GM23338 (cell line): ENCODE measurements around the gene HELQ. TPM values are rescaled to one million over a fixed set of nuclear protein-coding genes. Genes with fewer than 3 reads are reported as not detected.

Experiments
- ATAC-seq: fragments of 200-7000 bp; cut with Tn5 transposase; 3 replicates; pipeline ENCODE4 v1.9.1; 2020
- DNase-seq: peaks from one replicate; pipeline ENCODE4 v3.0.0-alpha.2; 2015; ENCODE audit warnings: low spot score
- H2AFZ ChIP-seq: fragments of 200-600 bp; sonication (generic); 2 replicates; pipeline ENCODE4 v1.8.0; 2016; ENCODE audit warnings: antibody characterized with exemption, mild to moderate bottlenecking, moderate library complexity
- H3F3A ChIP-seq: fragments of 200-600 bp; sonication (generic); replicated peaks from 2 replicates; pipeline ENCODE4 v1.8.0; 2017; ENCODE audit warnings: antibody characterized with exemption, mixed run types, low read depth
- H3K27ac ChIP-seq: fragments of 200-600 bp; sonication (generic); 2 replicates; pipeline ENCODE4 v1.6.1; 2016; ENCODE audit warnings: low read depth
- H3K27me3 ChIP-seq: fragments of 200-600 bp; sonication (generic); 2 replicates; pipeline ENCODE4 v1.8.0; 2016; ENCODE audit warnings: mild to moderate bottlenecking, mixed run types, moderate library complexity; ENCODE audit not compliant: insufficient read depth
- H3K36me3 ChIP-seq: fragments of 200-600 bp; sonication (generic); 2 replicates; pipeline ENCODE4 v1.8.0; 2016; ENCODE audit warnings: mild to moderate bottlenecking; ENCODE audit not compliant: insufficient read depth
- H3K4me1 ChIP-seq: fragments of 200-600 bp; sonication (generic); 2 replicates; pipeline ENCODE4 v1.8.0; 2016; ENCODE audit warnings: mild to moderate bottlenecking, moderate library complexity; ENCODE audit not compliant: insufficient read depth
- H3K4me2 ChIP-seq: fragments of 200-600 bp; sonication (generic); 2 replicates; pipeline ENCODE4 v1.7.1; 2017; ENCODE audit warnings: mixed run types
- H3K4me3 ChIP-seq: fragments of 200-600 bp; sonication (generic); 2 replicates; pipeline ENCODE4 v1.6.1; 2016; ENCODE audit warnings: mixed run types
- H3K79me2 ChIP-seq: fragments of 200-600 bp; sonication (generic); replicated peaks from 2 replicates; pipeline ENCODE4 v1.8.0; 2017; ENCODE audit warnings: mild to moderate bottlenecking; ENCODE audit not compliant: insufficient read depth
- H3K9me2 ChIP-seq: fragments of 200-600 bp; sonication (generic); 2 replicates; pipeline ENCODE4 v1.8.0; 2017; ENCODE audit not compliant: insufficient read depth
- H4K20me1 ChIP-seq: fragments of 200-600 bp; sonication (generic); replicated peaks from 2 replicates; pipeline ENCODE4 v1.8.0; 2017; ENCODE audit warnings: mild to moderate bottlenecking; ENCODE audit not compliant: insufficient read depth
- H3K27ac Mint-ChIP-seq: 2 replicates; pipeline ENCODE4 v1.8.0; 2020; ENCODE audit warnings: inconsistent platforms, mild to moderate bottlenecking, moderate library complexity, mixed read lengths
- H3K27me3 Mint-ChIP-seq: 3 replicates; pipeline ENCODE4 v1.8.0; 2022; ENCODE audit warnings: low read depth, mild to moderate bottlenecking, moderate library complexity, mixed read lengths, inconsistent platforms; ENCODE audit not compliant: insufficient read depth, poor library complexity
- H3K36me3 Mint-ChIP-seq: 3 replicates; pipeline ENCODE4 v1.8.0; 2021; ENCODE audit warnings: low read depth, mild to moderate bottlenecking, inconsistent platforms, moderate library complexity, mixed read lengths
- H3K4me1 Mint-ChIP-seq: 3 replicates; pipeline ENCODE4 v1.8.0; 2020; ENCODE audit warnings: mild to moderate bottlenecking, inconsistent platforms, mixed read lengths
- H3K4me3 Mint-ChIP-seq: 3 replicates; pipeline ENCODE4 v1.8.0; 2021; ENCODE audit warnings: moderate library complexity, mild to moderate bottlenecking, inconsistent platforms, mixed read lengths
- H3K9me3 Mint-ChIP-seq: 3 replicates; pipeline ENCODE4 v1.8.0; 2020; ENCODE audit warnings: moderate library complexity, mild to moderate bottlenecking, inconsistent platforms, mixed read lengths
- NANOG ChIP-seq: IDR thresholded peaks from 2 replicates; pipeline ENCODE4 v1.6.1; 2016; ENCODE audit warnings: antibody characterized with exemption, borderline replicate concordance
- POLR2AphosphoS5 ChIP-seq: IDR thresholded peaks from 2 replicates; pipeline ENCODE4 v1.6.1; 2016; ENCODE audit warnings: antibody characterized with exemption, low read depth
- REST ChIP-seq: IDR thresholded peaks from one replicate; pipeline ENCODE4 v1.6.1; 2018; ENCODE audit warnings: antibody characterized with exemption; ENCODE audit not compliant: unreplicated experiment
- STAT1 ChIP-seq: IDR thresholded peaks from one replicate; pipeline ENCODE4 v1.6.1; 2016; ENCODE audit warnings: antibody characterized with exemption; ENCODE audit not compliant: unreplicated experiment
- ZNF331 ChIP-seq: fragments of 250-450 bp; sonication (Bioruptor Pico); IDR thresholded peaks from 2 replicates; pipeline ENCODE4 v1.5.0; 2020; ENCODE audit warnings: low read depth, mild to moderate bottlenecking, moderate library complexity
- polyA plus RNA-seq: library from polyadenylated mRNA; unstranded; fragments of >200 nt; fragmentation: Nextera tagmentation; extraction: Ambion mirVana; gene quantifications from 2 replicates; pipeline ENCODE4 v1.2.1, GENCODE V29; 2016
- total RNA-seq: library from RNA; depleted of rRNA; stranded (reverse); fragments of >200 nt; shearing (Covaris generic); gene quantifications from 2 replicates; pipeline ENCODE4 v1.2.3, GENCODE V29; 2014
- TF ChIP-seq, protein P1 (sequence below): IDR thresholded peaks from 2 replicates; pipeline ENCODE4 v1.6.1; 2016; ENCODE audit warnings: antibody characterized with exemption
- TF ChIP-seq, protein P2 (sequence below): fragments of 250-450 bp; sonication (Bioruptor Pico); IDR thresholded peaks from 2 replicates; pipeline ENCODE4 v1.5.0; 2020; ENCODE audit warnings: mild to moderate bottlenecking, moderate library complexity

The HELQ gene
- total and polyA plus RNA-seq, 2 experiments from 2014 or later = 6.8 to 8.1 TPM

DNA sequence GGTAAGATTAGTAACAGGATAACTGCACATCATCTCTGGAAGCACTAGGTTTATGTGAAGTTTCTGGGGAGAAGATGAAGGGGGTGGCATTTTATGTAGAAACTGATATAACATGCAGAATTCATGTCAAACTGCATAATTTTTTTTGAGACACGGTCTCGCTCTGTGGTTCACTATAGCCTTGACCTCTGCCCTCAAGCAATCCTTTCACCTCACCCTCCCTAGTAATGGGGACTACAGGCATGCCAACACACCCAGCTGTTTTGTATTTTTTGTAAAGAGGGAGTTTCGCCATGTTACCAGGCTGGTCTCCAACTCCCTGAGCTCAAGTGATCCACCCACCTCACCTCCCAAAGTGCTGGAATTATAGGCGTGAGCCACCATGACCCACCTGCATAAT lies 17.8 kb upstream of the HELQ start:
- Mint-ChIP-seq H3K27ac (no peak overlapping the region), H3K9me3 (no peaks in the 10 kb centered on the region), H3K27me3 (no peaks in the 10 kb centered on the region), H3K4me1 (no peaks in the 10 kb centered on the region), H3K4me3 (no peak overlapping the region), H3K36me3 (peaks cover 12% of the 10 kb centered on the region; the same call in 1 of the 3 replicates)
- Histone ChIP-seq H3K27ac (no peak overlapping the region), H3K9me2 (no peaks in the 10 kb centered on the region), H2AFZ (no peak overlapping the region), H3K4me3 (no peak overlapping the region), H3K79me2 (no peaks in the 10 kb centered on the region), H3K27me3 (no peaks in the 10 kb centered on the region), H3K4me1 (no peaks in the 10 kb centered on the region), H3K36me3 (peaks cover 6% of the 10 kb centered on the region), H3K4me2 (no peak overlapping the region), H3F3A (no peaks in the 10 kb centered on the region), H4K20me1 (no peaks in the 10 kb centered on the region)
- ATAC-seq (no peak), DNase-seq (no peak)
- TF ChIP-seq STAT1 (no peak), NANOG (no peak), ZNF331 (no peak), REST (no peak), POLR2AphosphoS5 (no peak)
- TF ChIP-seq, protein P1, sequence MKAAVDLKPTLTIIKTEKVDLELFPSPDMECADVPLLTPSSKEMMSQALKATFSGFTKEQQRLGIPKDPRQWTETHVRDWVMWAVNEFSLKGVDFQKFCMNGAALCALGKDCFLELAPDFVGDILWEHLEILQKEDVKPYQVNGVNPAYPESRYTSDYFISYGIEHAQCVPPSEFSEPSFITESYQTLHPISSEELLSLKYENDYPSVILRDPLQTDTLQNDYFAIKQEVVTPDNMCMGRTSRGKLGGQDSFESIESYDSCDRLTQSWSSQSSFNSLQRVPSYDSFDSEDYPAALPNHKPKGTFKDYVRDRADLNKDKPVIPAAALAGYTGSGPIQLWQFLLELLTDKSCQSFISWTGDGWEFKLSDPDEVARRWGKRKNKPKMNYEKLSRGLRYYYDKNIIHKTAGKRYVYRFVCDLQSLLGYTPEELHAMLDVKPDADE = no peak
- TF ChIP-seq, protein P2, sequence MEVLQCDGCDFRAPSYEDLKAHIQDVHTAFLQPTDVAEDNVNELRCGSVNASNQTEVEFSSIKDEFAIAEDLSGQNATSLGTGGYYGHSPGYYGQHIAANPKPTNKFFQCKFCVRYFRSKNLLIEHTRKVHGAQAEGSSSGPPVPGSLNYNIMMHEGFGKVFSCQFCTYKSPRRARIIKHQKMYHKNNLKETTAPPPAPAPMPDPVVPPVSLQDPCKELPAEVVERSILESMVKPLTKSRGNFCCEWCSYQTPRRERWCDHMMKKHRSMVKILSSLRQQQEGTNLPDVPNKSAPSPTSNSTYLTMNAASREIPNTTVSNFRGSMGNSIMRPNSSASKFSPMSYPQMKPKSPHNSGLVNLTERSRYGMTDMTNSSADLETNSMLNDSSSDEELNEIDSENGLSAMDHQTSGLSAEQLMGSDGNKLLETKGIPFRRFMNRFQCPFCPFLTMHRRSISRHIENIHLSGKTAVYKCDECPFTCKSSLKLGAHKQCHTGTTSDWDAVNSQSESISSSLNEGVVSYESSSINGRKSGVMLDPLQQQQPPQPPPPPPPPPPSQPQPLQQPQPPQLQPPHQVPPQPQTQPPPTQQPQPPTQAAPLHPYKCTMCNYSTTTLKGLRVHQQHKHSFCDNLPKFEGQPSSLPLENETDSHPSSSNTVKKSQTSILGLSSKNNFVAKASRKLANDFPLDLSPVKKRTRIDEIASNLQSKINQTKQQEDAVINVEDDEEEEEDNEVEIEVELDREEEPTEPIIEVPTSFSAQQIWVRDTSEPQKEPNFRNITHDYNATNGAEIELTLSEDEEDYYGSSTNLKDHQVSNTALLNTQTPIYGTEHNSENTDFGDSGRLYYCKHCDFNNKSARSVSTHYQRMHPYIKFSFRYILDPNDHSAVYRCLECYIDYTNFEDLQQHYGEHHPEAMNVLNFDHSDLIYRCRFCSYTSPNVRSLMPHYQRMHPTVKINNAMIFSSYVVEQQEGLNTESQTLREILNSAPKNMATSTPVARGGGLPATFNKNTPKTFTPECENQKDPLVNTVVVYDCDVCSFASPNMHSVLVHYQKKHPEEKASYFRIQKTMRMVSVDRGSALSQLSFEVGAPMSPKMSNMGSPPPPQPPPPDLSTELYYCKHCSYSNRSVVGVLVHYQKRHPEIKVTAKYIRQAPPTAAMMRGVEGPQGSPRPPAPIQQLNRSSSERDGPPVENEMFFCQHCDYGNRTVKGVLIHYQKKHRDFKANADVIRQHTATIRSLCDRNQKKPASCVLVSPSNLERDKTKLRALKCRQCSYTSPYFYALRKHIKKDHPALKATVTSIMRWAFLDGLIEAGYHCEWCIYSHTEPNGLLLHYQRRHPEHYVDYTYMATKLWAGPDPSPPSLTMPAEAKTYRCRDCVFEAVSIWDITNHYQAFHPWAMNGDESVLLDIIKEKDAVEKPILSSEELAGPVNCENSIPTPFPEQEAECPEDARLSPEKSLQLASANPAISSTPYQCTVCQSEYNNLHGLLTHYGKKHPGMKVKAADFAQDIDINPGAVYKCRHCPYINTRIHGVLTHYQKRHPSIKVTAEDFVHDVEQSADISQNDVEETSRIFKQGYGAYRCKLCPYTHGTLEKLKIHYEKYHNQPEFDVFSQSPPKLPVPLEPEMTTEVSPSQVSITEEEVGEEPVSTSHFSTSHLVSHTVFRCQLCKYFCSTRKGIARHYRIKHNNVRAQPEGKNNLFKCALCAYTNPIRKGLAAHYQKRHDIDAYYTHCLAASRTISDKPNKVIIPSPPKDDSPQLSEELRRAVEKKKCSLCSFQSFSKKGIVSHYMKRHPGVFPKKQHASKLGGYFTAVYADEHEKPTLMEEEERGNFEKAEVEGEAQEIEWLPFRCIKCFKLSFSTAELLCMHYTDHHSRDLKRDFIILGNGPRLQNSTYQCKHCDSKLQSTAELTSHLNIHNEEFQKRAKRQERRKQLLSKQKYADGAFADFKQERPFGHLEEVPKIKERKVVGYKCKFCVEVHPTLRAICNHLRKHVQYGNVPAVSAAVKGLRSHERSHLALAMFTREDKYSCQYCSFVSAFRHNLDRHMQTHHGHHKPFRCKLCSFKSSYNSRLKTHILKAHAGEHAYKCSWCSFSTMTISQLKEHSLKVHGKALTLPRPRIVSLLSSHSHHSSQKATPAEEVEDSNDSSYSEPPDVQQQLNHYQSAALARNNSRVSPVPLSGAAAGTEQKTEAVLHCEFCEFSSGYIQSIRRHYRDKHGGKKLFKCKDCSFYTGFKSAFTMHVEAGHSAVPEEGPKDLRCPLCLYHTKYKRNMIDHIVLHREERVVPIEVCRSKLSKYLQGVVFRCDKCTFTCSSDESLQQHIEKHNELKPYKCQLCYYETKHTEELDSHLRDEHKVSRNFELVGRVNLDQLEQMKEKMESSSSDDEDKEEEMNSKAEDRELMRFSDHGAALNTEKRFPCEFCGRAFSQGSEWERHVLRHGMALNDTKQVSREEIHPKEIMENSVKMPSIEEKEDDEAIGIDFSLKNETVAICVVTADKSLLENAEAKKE (CRISPR knock-in tag) = no peak
